AG08395 (cell line): ENCODE data around the gene CENPX.
"Not testable (repeated sequence)": the region's sequence is repeated elsewhere in the genome, so short reads cannot be mapped to it uniquely, and the experiment has no call there.

ENCODE experiments used
- DNase-seq: peaks from one replicate; pipeline ENCODE4 v3.0.0; 2012; ENCODE audit warnings: mixed read lengths, low spot score

The CENPX gene

GRCh38 chr17:82039695-82040299 is 17.1 kb upstream of the CENPX start:
- no peak for DNase-seq

GRCh38 chr17:82038796-82039409 is 16.2 kb upstream of the CENPX start:
- DNase-seq, result not testable (repeated sequence)

DNA sequence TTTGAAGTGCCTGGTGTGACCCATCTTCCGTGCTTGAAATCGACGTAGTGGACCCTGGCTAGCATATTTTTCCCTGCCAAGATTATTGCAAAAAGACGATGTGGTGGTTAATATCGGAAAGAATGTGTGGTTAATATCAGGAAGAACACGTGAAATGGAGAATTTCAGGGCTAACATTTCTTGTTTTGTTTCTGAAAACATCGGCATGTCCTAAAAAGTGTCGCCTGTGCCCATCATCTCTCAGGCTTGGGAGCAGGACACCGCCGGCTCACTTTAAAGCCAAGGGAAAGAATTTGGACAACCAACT is 15.2 kb upstream of the CENPX start:
- no peak for DNase-seq

DNA sequence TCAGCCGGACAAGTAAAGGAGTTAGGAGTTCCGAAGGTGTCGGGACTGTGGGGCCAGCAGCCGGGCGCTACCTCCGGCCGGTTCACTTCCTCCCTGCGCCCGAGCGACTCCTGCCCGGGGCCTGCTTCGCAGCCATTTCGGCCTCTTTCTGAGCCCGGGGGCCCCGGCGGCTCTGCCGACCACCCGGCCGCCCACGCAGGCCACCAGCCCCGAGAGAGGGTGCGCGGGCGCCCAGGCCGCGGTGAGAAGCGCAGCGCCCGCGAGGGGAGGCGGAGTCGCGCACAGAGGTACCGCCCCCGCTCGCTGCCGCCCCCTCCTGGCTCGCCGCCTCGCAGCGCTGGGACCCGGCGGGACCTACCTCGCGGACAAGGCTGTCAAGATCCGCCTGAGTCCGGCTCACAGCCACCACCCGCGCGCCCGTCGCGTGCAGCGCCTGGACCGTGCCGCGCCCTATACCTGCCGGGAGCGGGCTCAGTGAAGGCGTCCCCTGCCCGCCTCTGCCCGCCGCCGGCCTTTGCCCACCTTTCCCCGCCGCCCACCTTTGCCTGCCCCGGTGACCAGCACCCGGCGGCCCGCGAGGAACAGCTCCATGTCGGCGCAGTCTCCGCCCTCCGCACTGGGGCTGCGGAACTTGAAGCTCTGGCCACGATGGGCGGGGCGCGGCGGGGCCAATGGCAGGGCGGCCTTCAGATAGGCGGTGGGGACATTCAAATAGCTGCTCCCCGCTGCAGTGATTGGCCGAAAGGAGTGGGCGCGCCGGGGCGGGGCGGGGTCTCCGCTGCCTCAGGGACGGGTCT is 14.6 kb upstream of the CENPX start, which contains the start of gene DCXR:
TSS of gene DCXR (minus strand) at position 606 of the 797 bp plus-strand sequence. CDS start at position 591, 15 bp downstream.
- peak; percentile 98 for DNase-seq

DNA sequence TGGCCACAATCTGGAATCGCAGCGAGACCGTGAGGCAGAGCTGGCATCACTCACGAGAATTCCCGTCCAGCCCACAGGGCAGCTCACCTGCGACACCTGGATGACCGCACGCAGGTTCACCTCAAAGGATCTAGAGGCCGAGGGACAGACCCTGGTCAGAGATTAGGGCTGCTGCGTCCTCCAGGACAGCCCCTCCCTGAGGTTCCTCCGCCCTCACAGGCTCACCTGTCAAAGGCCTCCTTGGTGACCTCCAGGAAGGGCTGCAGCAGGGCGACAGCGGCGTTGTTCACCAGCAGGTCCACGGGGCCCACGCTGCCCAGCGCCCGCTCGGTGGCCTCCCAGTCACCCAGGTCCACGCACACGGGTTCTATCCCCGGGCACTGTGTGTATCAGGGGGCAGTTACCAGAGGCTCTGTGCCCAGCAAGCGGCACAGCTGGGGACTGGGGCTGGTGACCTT is 14.0 kb upstream of the CENPX start:
- no peak for DNase-seq

DNA sequence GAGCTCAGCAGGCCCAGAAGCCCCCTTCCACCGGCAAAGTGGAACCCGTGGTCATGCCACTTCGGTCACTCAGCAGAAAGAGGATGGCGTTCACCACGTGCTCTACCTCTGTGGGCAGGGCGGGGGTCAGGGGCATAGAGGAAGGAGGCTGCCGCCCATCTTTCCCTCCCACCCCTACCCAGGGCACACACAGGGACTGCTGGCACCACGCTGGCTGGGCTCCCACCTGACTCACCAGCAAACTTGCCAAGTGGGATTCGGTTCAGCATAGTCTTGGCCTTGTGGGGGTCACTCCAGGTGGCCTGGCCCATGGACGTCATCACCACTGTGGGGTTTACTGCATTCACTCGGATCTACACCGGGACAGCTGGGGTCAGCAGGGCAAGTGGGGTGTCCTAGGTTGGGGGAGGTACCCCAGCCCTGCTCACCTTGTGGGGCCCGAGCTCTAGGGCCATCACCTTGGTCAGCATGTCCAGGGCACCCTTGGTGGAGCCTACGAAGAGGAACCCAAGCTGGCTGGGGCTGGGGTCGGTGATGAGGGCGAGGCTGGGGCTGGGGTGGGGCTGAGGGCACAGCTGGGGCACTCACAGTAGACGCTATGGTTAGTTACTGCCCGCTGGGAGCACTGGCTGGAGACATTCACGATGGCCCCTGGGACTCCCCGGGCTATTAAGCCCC is 13.4 kb upstream of the CENPX start:
- no peak for DNase-seq

GRCh38 chr17:82035488-82035887 is 12.8 kb upstream of the CENPX start:
- no peak for DNase-seq

DNA sequence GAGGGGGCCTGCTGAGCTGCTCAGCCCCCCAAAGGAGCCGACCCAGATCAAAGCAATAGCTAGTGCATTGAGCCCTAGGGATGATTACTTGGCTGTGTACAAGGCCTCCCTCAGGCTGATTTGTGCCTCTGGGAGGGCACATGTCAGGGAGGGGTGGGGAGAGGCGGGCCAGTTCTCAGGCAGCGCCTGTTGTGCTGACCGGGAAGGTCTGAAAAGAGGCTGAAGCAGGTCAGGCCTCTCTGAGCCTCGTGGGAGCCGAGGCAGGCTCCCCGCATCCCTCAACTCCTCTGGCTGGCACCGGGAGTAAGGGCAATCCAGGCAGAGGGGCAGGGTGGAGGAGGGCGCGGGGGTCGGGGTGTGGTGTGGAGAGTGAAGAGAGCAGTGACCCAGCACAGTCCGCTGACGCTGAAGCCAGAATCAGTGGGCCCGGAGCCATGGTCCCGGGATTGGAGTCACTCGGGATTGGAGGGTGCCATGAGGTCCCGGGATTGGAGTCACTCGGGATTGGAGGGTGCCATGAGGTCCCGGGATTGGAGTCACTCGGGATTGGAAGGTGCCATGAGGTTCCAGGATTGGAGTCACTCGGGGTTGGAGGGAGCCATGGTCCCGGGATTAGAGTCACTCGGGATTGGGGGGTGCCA is 11.8 kb upstream of the CENPX start:
- DNase-seq, result no peak

DNA sequence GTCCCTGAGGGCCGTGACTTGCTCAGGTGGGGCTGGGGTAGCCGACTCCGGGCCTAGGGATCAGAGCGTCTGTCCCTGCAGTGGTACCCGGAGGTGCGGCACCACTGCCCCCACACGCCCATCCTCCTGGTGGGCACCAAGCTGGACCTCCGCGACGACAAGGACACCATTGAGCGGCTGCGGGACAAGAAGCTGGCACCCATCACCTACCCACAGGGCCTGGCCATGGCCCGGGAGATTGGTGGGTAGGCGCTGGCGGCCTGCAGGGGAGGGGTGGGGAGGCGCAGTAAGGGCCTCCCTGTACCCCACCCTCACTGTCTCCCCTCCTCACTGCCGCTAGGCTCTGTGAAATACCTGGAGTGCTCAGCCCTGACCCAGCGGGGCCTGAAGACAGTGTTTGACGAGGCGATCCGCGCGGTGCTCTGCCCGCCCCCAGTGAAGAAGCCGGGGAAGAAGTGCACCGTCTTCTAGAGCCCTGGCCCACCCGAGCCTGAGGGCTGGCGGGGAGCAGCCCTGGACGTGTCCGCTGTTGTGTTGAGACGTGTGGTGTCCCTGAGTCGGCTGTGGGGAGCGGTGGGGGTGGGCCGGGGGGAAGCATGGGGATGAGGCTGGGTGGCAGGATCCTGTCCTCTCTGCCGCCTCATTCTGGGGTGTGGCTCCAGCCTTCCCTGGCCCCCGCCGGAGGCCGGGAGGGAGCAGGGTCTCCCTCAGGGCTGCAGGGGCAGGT is 10.8 kb upstream of the CENPX start:
- no peak for DNase-seq

- no peak for DNase-seq
These were observed 9.4 kb upstream of the CENPX start for GRCh38 chr17:82031885-82032627.

- no peak for DNase-seq
These were observed 8.7 kb upstream of the CENPX start, which contains the start of gene RAC3 for GRCh38 chr17:82031303-82031884. TSS of gene RAC3 (plus strand) at chr17:82031678. CDS start at chr17:82031762, 84 bp downstream.

DNA sequence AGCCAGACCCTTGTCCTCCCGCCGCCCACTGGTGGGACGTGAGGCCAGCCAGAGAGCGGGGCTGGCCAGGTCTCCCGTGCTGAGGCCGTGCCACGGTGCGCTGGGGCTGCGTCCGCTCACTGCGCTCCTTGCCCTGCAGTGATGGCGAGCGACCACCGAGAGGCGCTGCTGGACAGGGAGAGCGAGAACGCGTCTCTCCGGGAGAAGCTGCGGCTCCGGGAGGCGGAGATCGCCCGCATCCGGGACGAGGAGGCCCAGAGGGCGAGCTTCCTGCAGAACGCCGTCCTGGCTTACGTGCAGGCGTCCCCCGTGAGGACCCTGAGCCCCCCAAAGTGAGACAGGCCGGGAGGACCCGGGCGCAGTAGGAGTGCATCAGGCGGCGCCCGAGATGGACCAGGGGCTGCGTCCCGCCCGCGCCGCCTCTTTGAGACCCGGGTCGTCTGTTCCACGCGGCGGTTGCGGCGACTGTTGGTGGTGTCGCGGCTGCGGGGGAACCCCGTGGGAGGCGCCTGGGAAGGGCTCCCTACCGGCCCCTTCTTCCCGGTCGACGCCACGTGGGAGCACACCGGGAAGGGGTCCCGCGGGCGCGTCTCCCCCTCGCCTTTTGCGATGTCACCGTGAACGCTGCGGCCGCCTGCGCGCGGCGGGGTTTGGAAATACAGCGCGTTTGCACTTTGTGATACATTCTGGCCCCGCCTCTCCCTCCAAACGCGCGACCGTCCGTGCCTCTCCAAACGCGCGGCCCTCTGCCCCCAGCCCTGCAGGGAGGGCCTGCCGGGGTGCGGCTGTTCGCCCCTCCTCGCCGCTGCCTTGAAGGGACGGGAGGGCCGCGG is 8.0 kb upstream of the CENPX start:
- DNase-seq, result peak; percentile 88

- no peak for DNase-seq
These were observed 7.4 kb upstream of the CENPX start for GRCh38 chr17:82029990-82030469.

DNA sequence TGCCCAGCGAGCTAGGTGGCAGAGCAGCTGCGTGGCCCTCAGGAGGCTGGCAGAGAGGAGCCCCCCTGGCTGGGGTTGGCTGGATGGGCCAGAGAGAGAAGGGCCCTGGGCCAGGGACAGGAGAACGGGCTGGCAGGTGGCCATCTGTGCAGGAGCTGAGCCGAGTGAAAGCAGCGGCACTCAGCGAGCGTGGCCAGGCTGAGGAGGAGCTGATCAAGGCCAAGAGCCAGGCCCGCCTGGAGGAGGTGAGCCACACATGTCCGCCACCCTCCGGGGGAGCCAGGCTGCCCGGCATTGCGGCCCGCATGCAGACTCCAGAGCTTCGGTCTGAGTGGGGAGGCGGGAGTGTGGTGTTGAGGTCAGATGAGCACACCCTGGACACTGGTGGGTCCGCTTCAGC is 6.7 kb upstream of the CENPX start:
- DNase-seq, result no peak

- no peak for DNase-seq
These were observed 6.3 kb upstream of the CENPX start for GRCh38 chr17:82028966-82029365.

DNA sequence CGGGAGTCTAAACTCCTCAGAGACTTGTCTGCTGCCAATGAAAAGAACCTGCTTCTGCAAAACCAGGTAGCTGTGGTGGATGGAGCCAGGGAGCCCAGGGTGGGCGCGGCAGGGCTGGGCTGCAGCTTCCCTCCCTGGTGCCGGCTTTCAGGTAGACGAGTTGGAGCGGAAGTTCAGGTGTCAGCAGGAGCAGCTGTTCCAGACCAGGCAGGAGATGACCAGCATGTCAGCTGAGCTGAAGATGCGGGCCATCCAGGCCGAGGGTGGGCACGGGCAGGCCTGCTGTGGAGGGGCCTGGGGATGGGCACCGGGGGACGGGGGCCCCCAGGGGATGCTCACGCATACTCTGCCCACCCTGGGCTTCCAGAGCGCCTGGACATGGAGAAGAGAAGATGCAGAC is 5.6 kb upstream of the CENPX start:
- no peak for DNase-seq

- no peak for DNase-seq
These were observed 2.9 kb upstream of the CENPX start for GRCh38 chr17:82025401-82026107.

DNA sequence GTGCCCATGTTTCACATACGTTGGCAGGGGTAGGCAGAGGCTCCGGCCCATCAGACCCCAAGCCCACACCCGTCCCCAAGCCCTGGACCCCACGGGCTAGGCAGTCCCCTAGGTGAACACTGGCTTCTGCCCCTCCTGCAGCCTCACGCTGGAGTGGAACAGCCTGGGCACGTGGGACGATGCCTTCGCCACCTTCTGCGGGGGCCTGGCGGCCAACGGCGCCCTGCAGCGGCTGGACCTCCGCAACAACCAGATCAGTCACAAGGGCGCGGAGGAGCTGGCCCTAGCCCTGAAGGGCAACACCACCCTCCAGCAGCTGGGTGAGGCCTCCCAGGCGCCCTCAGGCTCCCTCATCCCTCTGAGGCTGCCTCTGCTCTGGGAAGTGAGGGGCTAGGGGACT is 2.2 kb upstream of the CENPX start:
- DNase-seq, result no peak
